Sciatic nerve (tissue), 2 donors: Measurements from ENCODE around the gene DBP. TPM values are rescaled to one million over a fixed set of nuclear protein-coding genes. Genes with fewer than 3 reads are reported as not detected.
"Not testable (repeated sequence)": the region's sequence is repeated elsewhere in the genome, so short reads cannot be mapped to it uniquely, and the experiment has no call there.

ENCODE experiments used
- ATAC-seq: fragments of 200-7000 bp; cut with Tn5 transposase; one replicate; pipeline ENCODE4 v1.9.1; 2020; ENCODE audit warnings: mild to moderate bottlenecking, moderate library complexity
- DNase-seq: peaks from one replicate; pipeline ENCODE4 v3.0.0-alpha.2; 2020; ENCODE audit warnings: low spot score
- intact Hi-C: fragments of 100-400 bp; cut with DNase I; formaldehyde crosslinking; loops from one replicate; pipeline ENCODE4 v1.14.2; 2022
- total RNA-seq: library from RNA; stranded (reverse); fragmentation: NEBNext Ultra II Directional; extraction: Animal tissue kit (Norgen Biotek cat#: 25700); gene quantifications from one replicate; pipeline ENCODE4 v1.2.1, GENCODE V29; 2021
- donor health status: DM: no; HTN: no; CAD: no.
- donor health status: DM: no; HTN: no; CAD: no.

DBP gene
- total RNA-seq, 1 donor from 2014 or later, result 13.7 TPM

- intact Hi-C loops, result no loop called here
- DNase-seq (no peak), ATAC-seq (no peak)
Measured at GRCh38 chr19:48632692-48633147, 4.5 kb downstream of the DBP start.

- intact Hi-C loops, DNase-seq, ATAC-seq: not testable (repeated sequence)
Measured at GRCh38 chr19:48632286-48632685, 4.9 kb downstream of the DBP start.

- intact Hi-C loops, result no loop called here
- DNase-seq (no peak), ATAC-seq (no peak)
Measured at GRCh38 chr19:48631225-48631624, 6.0 kb downstream of the DBP start.

GRCh38 chr19:48630296-48631063, 6.7 kb downstream of the DBP start:
- intact Hi-C loops, result no loop called here
- DNase-seq (peak; percentile 83), ATAC-seq (no peak)

- intact Hi-C loops, result no loop called here
- ATAC-seq (peak; percentile 9), DNase-seq (peak; percentile 83)
Measured at GRCh38 chr19:48629599-48630295, 7.4 kb downstream of the DBP start.

GRCh38 chr19:48629297-48629598, 7.9 kb downstream of the DBP start:
- DNase-seq (peak; percentile 61), ATAC-seq (no peak)
- intact Hi-C loops, result no loop called here

GRCh38 chr19:48628486-48629296, 8.5 kb downstream of the DBP start:
- ATAC-seq (no peak), DNase-seq (peak; percentile 71)
- intact Hi-C loops, result no loop called here

GRCh38 chr19:48627865-48628314, 9.3 kb downstream of the DBP start:
- ATAC-seq (no peak), DNase-seq (no peak)
- intact Hi-C loops, result no loop called here

GRCh38 chr19:48627201-48627864, 9.8 kb downstream of the DBP start:
- ATAC-seq, result no peak
- intact Hi-C loops, result no loop called here
- DNase-seq, result no peak

- DNase-seq, result no peak
- ATAC-seq, result no peak
- intact Hi-C loops, result no loop called here
Measured at GRCh38 chr19:48625891-48626327, 11.3 kb downstream of the DBP start.

- intact Hi-C loops, result no loop called here
- ATAC-seq (no peak), DNase-seq (no peak)
Measured at GRCh38 chr19:48624791-48625723, 12.1 kb downstream of the DBP start.

GRCh38 chr19:48624067-48624594, 13.0 kb downstream of the DBP start:
- peak; percentile 88 for ATAC-seq

GRCh38 chr19:48623556-48624066, 13.6 kb downstream of the DBP start:
- ATAC-seq, result no peak

More at GRCh38 chr19:48624067-48624594, 13.0 kb downstream of the DBP start:
- intact Hi-C loops, result no loop called here
- DNase-seq, result peak; percentile 99

GRCh38 chr19:48619692-48620585, 17.2 kb downstream of the DBP start:
- DNase-seq (no peak), ATAC-seq (no peak)
- intact Hi-C loops, result no loop called here

More at GRCh38 chr19:48623556-48624066, 13.6 kb downstream of the DBP start:
- intact Hi-C loops, result no loop called here
- no peak for DNase-seq

- peak; percentile 97 for DNase-seq
- intact Hi-C loops, result no loop called here
- peak; percentile 95 for ATAC-seq
Measured at GRCh38 chr19:48618916-48619691, 18.1 kb downstream of the DBP start, which contains the start of the genes RPL18 and SPHK2. Gene RPL18, minus strand, starts transcription at chr19:48619178. Its CDS starts 35 bp downstream, at chr19:48619143. Gene SPHK2, plus strand, starts transcription at chr19:48619506. Its CDS starts 1,009 bp downstream, at chr19:48620515.
